HG03060 (cell line): ENCODE results near the gene RGS2.

Source experiments
- ATAC-seq: cut with Tn5 transposase; IDR thresholded peaks from one replicate; pipeline ENCODE4 v1.9.1; 2021; ENCODE audit warnings: low read depth, moderate number of reproducible peaks; ENCODE audit not compliant: unreplicated experiment

Gene RGS2, protein sequence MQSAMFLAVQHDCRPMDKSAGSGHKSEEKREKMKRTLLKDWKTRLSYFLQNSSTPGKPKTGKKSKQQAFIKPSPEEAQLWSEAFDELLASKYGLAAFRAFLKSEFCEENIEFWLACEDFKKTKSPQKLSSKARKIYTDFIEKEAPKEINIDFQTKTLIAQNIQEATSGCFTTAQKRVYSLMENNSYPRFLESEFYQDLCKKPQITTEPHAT

GRCh38 chr1:192808518-192809306 lies at the start of gene RGS2:
TSS of gene RGS2 (plus strand) at chr1:192809039. CDS start at chr1:192809072, 33 bp downstream.
- peak; percentile 42 for ATAC-seq

DNA sequence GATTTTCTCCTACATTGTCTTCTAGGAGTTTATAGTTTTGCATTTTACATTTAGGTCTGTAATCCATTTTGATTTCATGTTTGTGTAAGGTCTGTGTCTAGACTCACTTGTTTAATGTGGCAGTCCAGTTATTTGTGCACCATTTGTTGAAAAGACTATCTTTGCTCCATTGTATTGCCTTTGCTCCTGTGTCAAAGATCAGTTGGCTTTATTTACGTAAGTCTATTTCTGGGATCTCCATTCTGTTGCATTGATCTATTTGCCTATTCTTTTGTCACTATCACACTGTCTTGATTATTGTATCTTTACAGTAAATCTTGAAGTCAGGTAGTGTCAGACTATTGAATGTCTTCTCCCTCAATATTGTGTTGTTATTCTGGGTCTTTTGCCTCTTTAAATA lies 49.7 kb upstream of the RGS2 start:
- no peak for ATAC-seq

DNA sequence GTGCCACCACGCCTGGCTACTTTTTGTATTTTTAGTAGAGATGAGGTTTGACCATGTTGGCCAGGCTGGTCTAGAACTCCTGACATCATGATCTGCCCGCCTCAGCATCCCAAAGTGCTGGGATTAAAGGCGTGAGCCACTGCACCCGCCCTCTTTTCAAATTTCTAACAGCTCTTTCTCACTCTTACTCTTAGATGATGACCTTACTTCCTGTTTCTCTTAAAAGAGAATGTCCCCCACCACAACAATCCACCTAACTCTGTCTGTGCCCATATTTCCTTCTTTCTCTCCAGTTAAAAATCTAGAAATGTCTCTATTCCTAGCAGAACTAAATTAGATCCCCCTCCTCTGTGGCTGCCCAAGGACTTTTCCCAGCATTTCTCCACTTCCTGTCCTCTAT lies 46.6 kb upstream of the RGS2 start:
- no peak for ATAC-seq

GRCh38 chr1:192763243-192763642 lies 45.6 kb upstream of the RGS2 start:
- no peak for ATAC-seq

DNA sequence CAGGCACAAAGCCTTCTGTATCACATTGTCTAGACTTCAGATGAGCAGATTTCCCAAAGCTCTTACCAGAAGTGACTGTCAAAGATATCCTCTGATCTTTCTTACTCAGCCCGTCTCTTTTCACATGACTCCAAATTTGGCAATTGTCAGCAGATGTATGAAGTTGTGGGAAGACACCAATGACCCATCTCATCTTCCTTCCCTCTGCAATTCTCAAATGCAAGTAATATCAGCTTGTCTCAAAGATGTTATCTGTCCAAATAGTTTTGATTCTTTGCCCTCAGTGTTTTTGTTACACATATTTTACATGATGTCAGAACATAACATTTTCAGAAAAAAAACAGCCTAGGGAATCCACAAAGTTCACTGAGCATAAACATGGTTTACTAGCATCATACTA lies 45.1 kb upstream of the RGS2 start:
- ATAC-seq: no peak

DNA sequence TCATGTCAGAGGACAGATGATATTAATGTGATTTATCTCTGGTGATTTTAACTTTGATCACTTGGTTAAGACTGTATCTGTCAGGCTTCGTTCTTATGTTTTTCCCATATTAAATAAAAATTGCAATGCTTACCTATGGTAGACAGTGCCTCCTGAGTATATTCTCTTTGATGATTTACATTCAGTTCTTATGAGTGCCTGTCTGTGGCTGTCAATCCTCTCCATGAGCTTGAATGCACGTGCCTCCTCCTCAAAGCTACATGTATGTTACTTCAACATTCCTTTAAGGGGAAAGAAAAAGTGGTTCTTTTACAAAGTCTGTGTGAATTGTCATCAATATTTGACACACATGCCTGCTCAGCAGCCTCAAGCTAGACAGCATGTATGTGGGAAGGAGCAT lies 44.2 kb upstream of the RGS2 start:
- no peak for ATAC-seq

- no peak for ATAC-seq
Measured at GRCh38 chr1:192766009-192766625, 42.7 kb upstream of the RGS2 start.

DNA sequence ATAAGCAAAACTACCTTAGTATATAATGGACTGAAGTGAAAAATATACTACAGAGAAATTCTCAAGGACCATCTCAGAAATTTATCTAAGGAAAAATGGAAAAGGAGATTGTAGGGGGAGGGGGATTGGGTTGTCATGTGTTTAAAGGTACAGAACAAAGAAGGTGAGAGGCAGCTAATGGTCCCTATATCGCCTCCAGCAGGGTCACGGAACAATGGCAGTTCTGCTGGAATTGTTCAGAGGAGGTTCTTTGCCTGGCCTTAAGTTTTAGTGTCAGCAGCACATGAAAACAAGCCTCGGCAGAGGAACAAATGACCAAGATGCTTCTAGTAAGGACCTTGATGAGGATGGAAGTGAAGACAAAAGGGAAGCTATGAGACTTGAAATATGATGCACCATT lies 42.0 kb upstream of the RGS2 start:
- ATAC-seq: no peak

- no peak for ATAC-seq
Measured at GRCh38 chr1:192767798-192768197, 41.0 kb upstream of the RGS2 start.

DNA sequence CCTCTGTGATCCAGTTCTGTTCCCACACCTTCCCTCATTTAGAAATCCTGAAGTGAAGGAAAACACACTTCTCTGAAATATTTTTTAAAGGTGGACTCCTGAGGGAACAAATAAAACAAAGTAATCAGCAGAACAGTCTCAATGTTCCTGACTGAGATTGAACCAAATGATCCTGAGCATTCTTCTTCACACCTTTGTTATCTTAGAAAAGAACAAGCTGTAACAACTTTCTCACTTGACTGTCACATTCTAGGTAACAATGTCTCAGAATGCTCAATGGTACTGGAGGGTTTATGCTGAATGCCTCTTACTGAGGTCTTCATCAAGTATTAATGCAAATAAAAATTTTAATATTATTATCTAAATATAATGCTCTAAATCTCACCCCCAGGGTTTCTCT lies 40.4 kb upstream of the RGS2 start:
- no peak for ATAC-seq

- no peak for ATAC-seq
Measured at GRCh38 chr1:192771341-192771740, 37.5 kb upstream of the RGS2 start.

DNA sequence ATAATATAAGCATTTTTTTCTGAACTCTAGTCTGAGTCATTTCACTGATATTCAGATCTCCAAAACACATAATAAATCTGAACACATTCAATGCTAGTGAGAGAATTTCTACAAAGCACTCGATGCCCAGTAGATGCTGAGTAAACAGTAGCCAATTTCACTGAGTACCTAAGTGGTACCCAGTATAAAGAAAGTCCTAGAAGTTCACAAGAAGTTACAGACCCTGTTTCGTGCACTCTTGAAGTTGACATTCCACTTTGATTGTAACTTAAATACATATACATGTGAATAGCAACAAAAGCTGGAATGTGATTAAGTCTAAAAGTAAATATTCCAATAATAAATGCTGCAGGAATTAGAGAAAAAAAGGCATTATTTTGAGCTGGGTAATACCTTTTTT lies 33.2 kb upstream of the RGS2 start:
- no peak for ATAC-seq

GRCh38 chr1:192776206-192776605 lies 32.6 kb upstream of the RGS2 start:
- ATAC-seq: no peak

DNA sequence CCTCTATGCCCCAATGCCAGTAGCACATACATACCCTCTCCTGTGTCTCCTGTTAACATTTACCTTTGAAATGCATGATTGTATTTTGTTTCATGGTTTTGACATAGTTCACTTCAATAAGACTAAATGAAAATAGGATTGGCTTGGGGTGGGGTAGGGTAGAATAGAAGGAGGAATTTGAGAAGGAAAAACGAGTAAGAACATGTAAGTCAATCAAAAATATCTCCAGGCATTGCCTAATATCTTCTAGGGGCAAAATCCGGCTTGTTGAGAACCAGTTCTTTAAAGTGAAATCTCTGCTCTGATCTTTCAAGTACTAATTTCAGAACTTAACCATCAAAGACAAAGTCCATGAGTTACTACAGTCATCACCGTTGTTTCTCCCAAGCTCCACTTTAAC lies 31.8 kb upstream of the RGS2 start:
- no peak for ATAC-seq

DNA sequence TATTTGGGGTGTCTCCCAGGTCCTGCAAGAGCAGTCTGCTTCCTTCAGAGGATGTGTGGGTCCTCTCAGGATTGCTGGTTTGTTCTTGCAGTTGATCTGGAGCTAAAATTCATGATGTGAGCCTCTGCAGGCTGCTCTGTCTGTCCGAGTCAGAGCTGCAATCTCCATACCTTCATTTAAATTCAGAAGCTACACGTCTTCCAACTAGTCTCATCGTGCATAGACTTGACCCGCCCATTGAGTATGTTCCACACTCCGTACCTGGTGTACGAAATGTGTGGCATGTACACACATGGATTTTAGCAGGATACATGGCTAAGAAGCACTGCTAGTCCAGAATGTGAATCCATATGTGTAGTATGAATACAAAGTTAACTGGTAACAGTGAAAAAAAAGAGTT lies 25.0 kb upstream of the RGS2 start:
- no peak for ATAC-seq

DNA sequence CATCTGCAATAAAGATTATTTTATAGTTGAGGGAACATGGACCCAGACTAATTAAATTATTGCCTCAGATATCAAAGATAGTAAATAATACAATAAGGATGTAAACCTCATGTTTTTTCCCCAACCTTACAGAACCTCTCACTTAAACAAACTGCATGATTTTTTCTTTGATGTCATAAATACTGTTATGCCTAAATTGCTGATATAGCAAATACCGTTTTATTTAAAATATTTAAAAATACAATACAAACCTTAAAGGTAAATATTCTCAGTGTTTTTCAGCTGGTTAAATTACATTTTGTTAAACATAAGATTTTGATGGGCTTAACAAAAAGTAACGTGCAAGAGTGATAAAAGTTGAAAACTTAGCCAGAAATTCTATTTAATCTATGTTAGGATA lies 24.4 kb upstream of the RGS2 start:
- no peak for ATAC-seq

GRCh38 chr1:192786576-192786975 lies 22.3 kb upstream of the RGS2 start:
- no peak for ATAC-seq

DNA sequence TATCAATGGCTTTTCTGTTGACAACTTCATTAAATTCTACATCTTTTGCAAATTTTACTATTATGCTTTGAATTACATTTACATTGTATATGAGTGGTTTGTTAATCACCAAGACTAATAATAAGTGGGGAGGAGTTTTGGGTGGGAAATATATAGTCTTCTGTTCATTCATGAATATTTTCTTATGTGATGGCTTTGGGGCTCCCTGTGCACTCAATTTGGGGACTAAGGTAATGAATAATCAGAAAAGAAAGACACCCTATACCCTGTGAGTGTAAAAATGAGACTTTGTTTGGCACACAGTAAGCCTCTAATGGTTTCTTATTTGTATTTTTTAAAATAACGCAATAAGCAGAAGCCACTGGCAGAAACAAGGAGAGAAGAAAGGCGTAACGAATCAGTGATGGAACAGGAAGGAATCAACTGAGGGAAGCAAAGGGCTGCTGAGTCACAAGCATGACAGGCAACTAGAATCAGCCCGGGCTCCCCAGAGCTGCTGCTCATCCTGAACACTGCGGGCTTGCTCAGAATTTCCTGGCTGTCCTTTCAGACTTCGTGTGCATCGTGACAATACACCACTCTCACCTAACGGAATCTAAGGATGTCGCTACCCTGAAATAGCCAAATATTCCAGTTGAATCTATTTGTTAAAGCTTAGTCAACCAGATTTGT lies 20.8 kb upstream of the RGS2 start:
- no peak for ATAC-seq

GRCh38 chr1:192789871-192790270 lies 19.0 kb upstream of the RGS2 start:
- no peak for ATAC-seq

DNA sequence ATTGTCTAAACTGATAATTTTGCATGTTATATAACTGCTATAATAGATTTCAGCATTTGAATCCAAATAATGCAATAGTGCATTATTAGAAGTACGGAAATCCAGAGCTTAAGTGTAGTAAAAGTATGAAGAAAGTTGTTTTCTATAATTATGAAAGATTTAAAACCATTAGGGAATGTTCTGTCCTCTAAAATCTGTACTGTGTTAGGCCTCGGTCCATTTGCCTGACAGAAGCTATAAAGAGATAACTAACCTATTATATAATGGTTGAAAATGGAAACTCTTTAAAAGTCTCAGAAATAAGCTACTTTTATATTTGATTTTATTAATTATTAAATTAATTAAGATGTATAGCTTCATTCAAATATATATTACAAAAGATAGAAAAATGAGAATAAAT lies 16.2 kb upstream of the RGS2 start:
- ATAC-seq: no peak

GRCh38 chr1:192793983-192794767 lies 14.7 kb upstream of the RGS2 start:
- no peak for ATAC-seq
